Vagina (tissue), 2 donors: ENCODE data around the gene LSM6.

Experiments
- CTCF ChIP-seq, 3 experiments: fragments of 450-650 bp in 2 of 3; fragments of 200-600 bp in 1 of 3; sonication (generic) in 1 of 3; IDR thresholded peaks; one replicate each; pipeline ENCODE4 v1.5.1; 2017 to 2019; ENCODE audit warnings: antibody characterized with exemption in 3 of 3, mild to moderate bottlenecking in 2 of 3, moderate library complexity in 2 of 3
- POLR2AphosphoS5 ChIP-seq, 2 donors: sonication (generic); formaldehyde crosslinking; IDR thresholded peaks; one replicate each; pipeline ENCODE4 v1.9.0; 2017; ENCODE audit warnings: antibody characterized with exemption in 2 of 2, mild to moderate bottlenecking in 2 of 2, low read depth in 1 of 2; ENCODE audit not compliant: insufficient read depth in 1 of 2

- TF ChIP-seq CTCF (IDR thresholded peaks at IDR 0.05), result no peak
- no peak for TF ChIP-seq POLR2AphosphoS5 (IDR thresholded peaks at IDR 0.05; ENCODE audit: insufficient read depth in 1 of 2, low read depth in 1 of 2)
These were observed 32.8 kb upstream of the LSM6 start for GRCh38 chr4:146142768-146143167.
